Measurements from ENCODE around the gene CKS1B.

GRCh38 chr1:155000726-155001424, 26.4 kb downstream of the CKS1B start:
- TF ChIP-seq CTCF (conservative IDR thresholded peaks at IDR 0.05; ENCODE audit: low read depth, low read length) (0 out of 2 replicates have a peak, but pooled peaks have one; percentile 7), EZH2 (IDR thresholded peaks at IDR 0.05; ENCODE audit: borderline replicate concordance, low read depth, low read length, poor library complexity, severe bottlenecking) (no peak)
